ENCODE data around the gene ING4. TPM values are rescaled to one million over a fixed set of nuclear protein-coding genes. Genes with fewer than 3 reads are reported as not detected.

ING4 gene
- total and polyA plus RNA-seq, 12 donors: 17.7 to 32.5 (median 22.6) TPM

- no peak overlapping the region for H3K27ac ChIP-seq
- no peaks in the 10 kb centered on the region for H3K9me3 ChIP-seq
- peaks cover 0 to 21% (median 13%) of the 10 kb centered on the region in 9 donors for H3K4me1 ChIP-seq
- TF ChIP-seq CTCF (IDR thresholded peaks at IDR 0.05): no peak
- ATAC-seq (no peak), DNase-seq (no peak)
- H3K4me3 ChIP-seq: no peak overlapping the region
- 74 to 76% methylated on average over 11 of the region's 11 CpGs for WGBS, 2 donors
- intact Hi-C loops (cut with DNase I): loop anchor here in 2 of 10 donors (10.0 kb wide), 2 partner anchors 71 to 81 kb away; no protein-coding TSS in a partner anchor
- H3K36me3 ChIP-seq: no peaks in the 10 kb centered on the region
- H3K27me3 ChIP-seq: peaks cover 2 to 55% (median 37%) of the 10 kb centered on the region in 7 donors
Measured at GRCh38 chr12:6695313-6696045, 32.6 kb upstream of the ING4 start.

GRCh38 chr12:6694701-6695100, 31.8 kb upstream of the ING4 start:
- TF ChIP-seq CTCF (IDR thresholded peaks at IDR 0.05): no peak
- Histone ChIP-seq H3K27me3 (peaks cover 0 to 47% (median 29%) of the 10 kb centered on the region in 7 donors), H3K4me1 (peaks cover 3 to 22% (median 12%) of the 10 kb centered on the region in 9 donors), H3K36me3 (no peaks in the 10 kb centered on the region), H3K27ac (no peak overlapping the region), H3K9me3 (no peaks in the 10 kb centered on the region), H3K4me3 (no peak overlapping the region)
- WGBS, 2 donors: 82 to 84% methylated on average over 9 of the region's 9 CpGs
- ATAC-seq: no peak
- DNase-seq: no peak
- intact Hi-C loops (cut with DNase I): loop anchor here in 2 of 10 donors (10.0 kb wide), 2 partner anchors 70 to 80 kb away; no protein-coding TSS in a partner anchor

GRCh38 chr12:6693832-6694355, 31.0 kb upstream of the ING4 start:
- ATAC-seq (no peak), DNase-seq (no peak)
- peaks cover 0 to 39% (median 21%) of the 10 kb centered on the region in 7 donors for H3K27me3 ChIP-seq
- H3K36me3 ChIP-seq: no peaks in the 10 kb centered on the region
- no peaks in the 10 kb centered on the region for H3K9me3 ChIP-seq
- WGBS, 2 donors: 65 to 76% methylated on average over 4 of the region's 4 CpGs
- no peak for TF ChIP-seq CTCF (IDR thresholded peaks at IDR 0.05)
- H3K4me1 ChIP-seq: peaks cover 3 to 20% (median 12%) of the 10 kb centered on the region in 9 donors
- intact Hi-C loops (cut with DNase I): loop anchor here in 2 of 10 donors (10.0 kb wide), 2 partner anchors 69 to 79 kb away; no protein-coding TSS in a partner anchor
- H3K4me3 ChIP-seq: no peak overlapping the region
- H3K27ac ChIP-seq: no peak overlapping the region

GRCh38 chr12:6692888-6693287, 30.0 kb upstream of the ING4 start:
- Histone ChIP-seq H3K27me3 (peaks cover 0 to 29% (median 11%) of the 10 kb centered on the region in 7 donors), H3K9me3 (no peaks in the 10 kb centered on the region), H3K27ac (no peak overlapping the region), H3K4me1 (peaks cover 3 to 27% (median 19%) of the 10 kb centered on the region in 9 donors), H3K36me3 (no peaks in the 10 kb centered on the region), H3K4me3 (no peak overlapping the region)
- intact Hi-C loops (cut with DNase I): loop anchor here in 2 of 10 donors (10.0 kb wide), 2 partner anchors 68 to 78 kb away; no protein-coding TSS in a partner anchor
- DNase-seq (no peak), ATAC-seq (no peak)
- no peak for TF ChIP-seq CTCF (IDR thresholded peaks at IDR 0.05)
- 51 to 56% methylated on average over 2 of the region's 2 CpGs for WGBS, 2 donors

All from heart right ventricle (tissue), 16 donors.